KMS-11 (cell line): ENCODE measurements around the gene ZKSCAN1.
A peak's percentile ranks its signal among the peaks of the same experiment; 100 is the strongest.

Experiments used
- H2AFZ ChIP-seq: fragments of 200-600 bp; sonication (generic); 2 replicates; pipeline ENCODE4 v1.6.1; 2016; ENCODE audit warnings: antibody characterized with exemption, mixed run types, low read depth
- H3K27ac ChIP-seq: fragments of 200-600 bp; sonication (generic); 2 replicates; pipeline ENCODE4 v1.6.1; 2016; ENCODE audit warnings: mild to moderate bottlenecking, mixed run types
- H3K27me3 ChIP-seq: fragments of 200-600 bp; sonication (generic); 2 replicates; pipeline ENCODE4 v1.6.1; 2017; ENCODE audit warnings: mild to moderate bottlenecking, low read depth, mixed run types, moderate library complexity; ENCODE audit not compliant: insufficient read depth
- H3K36me3 ChIP-seq: fragments of 200-600 bp; sonication (generic); 2 replicates; pipeline ENCODE4 v1.6.1; 2017; ENCODE audit warnings: mild to moderate bottlenecking, mixed run types; ENCODE audit not compliant: insufficient read depth
- H3K4me1 ChIP-seq: fragments of 200-600 bp; sonication (generic); 2 replicates; pipeline ENCODE4 v1.6.1; 2016; ENCODE audit warnings: mild to moderate bottlenecking, low read depth, mixed run types; ENCODE audit not compliant: poor library complexity, severe bottlenecking
- H3K4me2 ChIP-seq: fragments of 200-600 bp; sonication (generic); 2 replicates; pipeline ENCODE4 v1.7.0; 2016; ENCODE audit warnings: mild to moderate bottlenecking, mixed run types
- H3K4me3 ChIP-seq: fragments of 200-600 bp; sonication (generic); IDR thresholded peaks from 2 replicates; pipeline ENCODE4 v1.6.1; 2017; ENCODE audit warnings: low read depth, low read length, mixed read lengths; ENCODE audit not compliant: insufficient read depth
- H3K79me2 ChIP-seq: fragments of 200-600 bp; sonication (generic); 2 replicates; pipeline ENCODE4 v1.6.1; 2016; ENCODE audit warnings: low read depth, mixed run types; ENCODE audit not compliant: insufficient read depth
- H3K9ac ChIP-seq: fragments of 200-600 bp; sonication (generic); 2 replicates; pipeline ENCODE4 v1.6.1; 2016; ENCODE audit warnings: mild to moderate bottlenecking, mixed run types
- H4K20me1 ChIP-seq: fragments of 200-600 bp; sonication (generic); 2 replicates; pipeline ENCODE4 v1.6.1; 2016; ENCODE audit warnings: mild to moderate bottlenecking, mixed run types; ENCODE audit not compliant: insufficient read depth
- CTCF ChIP-seq: fragments of 200-600 bp; sonication (generic); conservative IDR thresholded peaks from 2 replicates; pipeline ENCODE4 v1.6.1; 2017; ENCODE audit warnings: low read depth, mild to moderate bottlenecking, antibody characterized with exemption, low read length, moderate library complexity, mixed read lengths

ZKSCAN1 gene

GRCh38 chr7:100088621-100089457 lies 73.4 kb downstream of the ZKSCAN1 start, which contains the start of gene COPS6:
TSS of gene COPS6 (plus strand) at chr7:100088969. CDS start at chr7:100088991, 22 bp downstream.
- H3K79me2 ChIP-seq = peaks cover 12% of the 10 kb centered on the region; the same call in 1 of the 2 replicates
- H2AFZ ChIP-seq = peak within 1 kb of the TSS; percentile 83
- no peaks in the 10 kb centered on the region; the same call in 1 of the 2 replicates for H3K27me3 ChIP-seq
- H3K9ac ChIP-seq = peak within 1 kb of the TSS; percentile 67
- H3K36me3 ChIP-seq = peaks cover 22% of the 10 kb centered on the region; the same call in 1 of the 2 replicates
- H3K4me3 ChIP-seq = peak within 1 kb of the TSS; percentile 20
- H3K4me1 ChIP-seq = peaks cover 18% of the 10 kb centered on the region
- peak within 1 kb of the TSS; percentile 97 for H3K4me2 ChIP-seq
- no peak for TF ChIP-seq CTCF
- H3K27ac ChIP-seq = peak within 1 kb of the TSS; percentile 60
- H4K20me1 ChIP-seq = no peaks in the 10 kb centered on the region

GRCh38 chr7:100089458-100090196 lies 74.2 kb downstream of the ZKSCAN1 start:
- Histone ChIP-seq H3K4me3 (peak overlapping the region; percentile 20), H3K27ac (peak overlapping the region; percentile 60), H3K36me3 (peaks cover 29% of the 10 kb centered on the region; the same call in 1 of the 2 replicates), H3K27me3 (no peaks in the 10 kb centered on the region), H2AFZ (peak overlapping the region; percentile 83), H3K4me1 (peaks cover 18% of the 10 kb centered on the region), H3K9ac (peak overlapping the region; percentile 67; the same call in 1 of the 2 replicates), H3K79me2 (peaks cover 12% of the 10 kb centered on the region; the same call in 1 of the 2 replicates), H3K4me2 (peak overlapping the region; percentile 97), H4K20me1 (no peaks in the 10 kb centered on the region)
- no peak for TF ChIP-seq CTCF

GRCh38 chr7:100090527-100091410 lies 75.4 kb downstream of the ZKSCAN1 start:
- H3K27ac ChIP-seq = no peak overlapping the region

More at GRCh38 chr7:100090527-100091410, 75.4 kb downstream of the ZKSCAN1 start:
- Histone ChIP-seq H3K36me3 (peaks cover 37% of the 10 kb centered on the region; the same call in 1 of the 2 replicates), H3K79me2 (peaks cover 12% of the 10 kb centered on the region; the same call in 1 of the 2 replicates), H2AFZ (no peak overlapping the region), H3K9ac (no peak overlapping the region), H3K4me1 (peaks cover 18% of the 10 kb centered on the region), H3K4me3 (no peak overlapping the region), H3K27me3 (no peaks in the 10 kb centered on the region), H3K4me2 (no peak overlapping the region), H4K20me1 (no peaks in the 10 kb centered on the region)
- TF ChIP-seq CTCF = no peak
